Measurements from ENCODE around the gene OSM. TPM values are rescaled to one million over a fixed set of nuclear protein-coding genes. Genes with fewer than 3 reads are reported as not detected.

Gene OSM
- total RNA-seq, 2 donors from 2014 or later: not detected

DNA sequence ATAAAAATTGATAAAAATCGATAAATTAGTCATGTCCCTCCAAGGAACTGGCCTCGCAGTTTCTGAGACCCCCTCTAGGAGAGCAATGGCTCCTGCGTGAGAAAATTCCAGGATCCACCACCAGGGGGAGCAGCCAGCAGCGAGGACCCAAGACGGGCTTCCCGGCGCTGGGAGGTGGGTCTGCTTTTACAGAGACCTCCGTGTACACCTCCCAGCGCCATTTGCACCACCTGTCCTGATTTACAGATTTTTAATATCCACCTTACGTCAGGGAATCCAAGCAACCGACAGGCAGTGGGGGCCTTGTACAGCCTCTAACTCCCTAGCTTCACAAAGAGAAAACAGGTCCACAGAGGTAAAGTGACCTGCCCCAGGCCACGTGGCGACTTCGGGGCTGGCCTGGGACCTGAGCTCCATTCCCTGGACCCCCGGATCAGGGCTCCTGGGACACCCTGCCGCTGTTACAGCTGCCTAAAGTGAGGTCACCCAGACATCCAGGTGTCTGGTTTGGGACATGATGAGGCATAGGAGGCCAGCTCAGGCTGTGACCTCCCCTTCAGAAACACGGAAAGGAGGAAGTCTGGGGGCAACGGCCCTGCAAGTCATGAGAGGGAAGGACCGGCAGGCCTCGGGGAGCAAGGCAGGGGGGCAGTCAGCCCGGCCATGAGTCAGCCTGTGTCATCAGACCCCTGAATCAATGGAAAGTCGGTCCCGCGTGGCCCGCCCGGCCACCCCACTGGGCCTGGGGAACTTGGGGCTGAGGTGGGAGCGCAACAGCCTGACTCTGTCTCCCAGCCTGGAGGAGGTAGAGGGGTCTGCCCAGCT, 3.5 kb downstream of the OSM start:
- DNase-seq: peak; percentile 73 to 78 (median 74)
- WGBS, 2 donors: 12 to 32% methylated on average over 22 to 23 of the region's 27 CpGs
- TF ChIP-seq, protein P1, sequence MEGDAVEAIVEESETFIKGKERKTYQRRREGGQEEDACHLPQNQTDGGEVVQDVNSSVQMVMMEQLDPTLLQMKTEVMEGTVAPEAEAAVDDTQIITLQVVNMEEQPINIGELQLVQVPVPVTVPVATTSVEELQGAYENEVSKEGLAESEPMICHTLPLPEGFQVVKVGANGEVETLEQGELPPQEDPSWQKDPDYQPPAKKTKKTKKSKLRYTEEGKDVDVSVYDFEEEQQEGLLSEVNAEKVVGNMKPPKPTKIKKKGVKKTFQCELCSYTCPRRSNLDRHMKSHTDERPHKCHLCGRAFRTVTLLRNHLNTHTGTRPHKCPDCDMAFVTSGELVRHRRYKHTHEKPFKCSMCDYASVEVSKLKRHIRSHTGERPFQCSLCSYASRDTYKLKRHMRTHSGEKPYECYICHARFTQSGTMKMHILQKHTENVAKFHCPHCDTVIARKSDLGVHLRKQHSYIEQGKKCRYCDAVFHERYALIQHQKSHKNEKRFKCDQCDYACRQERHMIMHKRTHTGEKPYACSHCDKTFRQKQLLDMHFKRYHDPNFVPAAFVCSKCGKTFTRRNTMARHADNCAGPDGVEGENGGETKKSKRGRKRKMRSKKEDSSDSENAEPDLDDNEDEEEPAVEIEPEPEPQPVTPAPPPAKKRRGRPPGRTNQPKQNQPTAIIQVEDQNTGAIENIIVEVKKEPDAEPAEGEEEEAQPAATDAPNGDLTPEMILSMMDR (IDR thresholded peaks at IDR 0.05): peak; percentile 90 to 98 (median 94)
- TF ChIP-seq POLR2A (IDR thresholded peaks at IDR 0.05): no peak

GRCh38 chr22:30262112-30262511, 4.5 kb downstream of the OSM start:
- WGBS, 2 donors: 72 to 93% methylated on average over 4 of the region's 4 CpGs
- ATAC-seq (no peak), DNase-seq (no peak)
- Histone ChIP-seq H3K27me3 (no peaks in the 10 kb centered on the region), H3K4me3 (no peak overlapping the region), H3K4me1 (peaks cover 5% of the 10 kb centered on the region), H3K9me3 (no peaks in the 10 kb centered on the region), H3K36me3 (replicated peaks in 1 of 2; ENCODE audit: insufficient read depth in 1 of 2, low read depth in 2 of 2) (no peaks in the 10 kb centered on the region), H3K27ac (no peak overlapping the region)
- intact Hi-C loops (cut with DNase I): no loop called here
- no peak for TF ChIP-seq POLR2A (IDR thresholded peaks at IDR 0.05)
- TF ChIP-seq, protein P1 (IDR thresholded peaks at IDR 0.05): no peak

More for the DNA sequence above, 3.5 kb downstream of the OSM start:
- Histone ChIP-seq H3K27me3 (no peaks in the 10 kb centered on the region), H3K9me3 (no peaks in the 10 kb centered on the region), H3K27ac (no peak overlapping the region), H3K4me3 (no peak overlapping the region), H3K36me3 (replicated peaks in 1 of 2; ENCODE audit: insufficient read depth in 1 of 2, low read depth in 2 of 2) (no peaks in the 10 kb centered on the region), H3K4me1 (peaks cover 5% of the 10 kb centered on the region)
- peak; percentile 68 for ATAC-seq
- intact Hi-C loops (cut with DNase I): no loop called here

- Histone ChIP-seq H3K4me1 (peaks cover 9% of the 10 kb centered on the region), H3K27me3 (no peaks in the 10 kb centered on the region), H3K27ac (no peak overlapping the region), H3K4me3 (no peak overlapping the region), H3K36me3 (replicated peaks in 1 of 2; ENCODE audit: insufficient read depth in 1 of 2, low read depth in 2 of 2) (no peaks in the 10 kb centered on the region), H3K9me3 (no peaks in the 10 kb centered on the region)
- DNase-seq (no peak), ATAC-seq (no peak)
- 60 to 61% methylated on average over 8 of the region's 8 CpGs for WGBS, 2 donors
- intact Hi-C loops (cut with DNase I): loop anchor here (2.0 kb wide), 1 partner anchor 128 kb away; no protein-coding TSS in a partner anchor
- no peak for TF ChIP-seq POLR2A (IDR thresholded peaks at IDR 0.05)
- TF ChIP-seq, protein P1 (IDR thresholded peaks at IDR 0.05): no peak
Measured at GRCh38 chr22:30261134-30261533, 5.5 kb downstream of the OSM start.

GRCh38 chr22:30260682-30261081, 6.0 kb downstream of the OSM start:
- WGBS, 2 donors: 68 to 77% methylated on average over 6 to 8 of the region's 8 CpGs

More at GRCh38 chr22:30260682-30261081, 6.0 kb downstream of the OSM start:
- intact Hi-C loops (cut with DNase I): loop anchor here (2.0 kb wide), 1 partner anchor 128 kb away; no protein-coding TSS in a partner anchor
- H3K27ac ChIP-seq: no peak overlapping the region
- TF ChIP-seq, protein P1 (IDR thresholded peaks at IDR 0.05): no peak
- no peak for TF ChIP-seq POLR2A (IDR thresholded peaks at IDR 0.05)
- ATAC-seq: no peak
- no peak overlapping the region for H3K4me3 ChIP-seq
- no peaks in the 10 kb centered on the region for H3K36me3 ChIP-seq (replicated peaks in 1 of 2; ENCODE audit: insufficient read depth in 1 of 2, low read depth in 2 of 2)
- DNase-seq: no peak
- no peaks in the 10 kb centered on the region for H3K27me3 ChIP-seq
- peaks cover 13% of the 10 kb centered on the region for H3K4me1 ChIP-seq
- H3K9me3 ChIP-seq: no peaks in the 10 kb centered on the region

Measured in body of pancreas (tissue), 4 donors.